Natural killer cell treated with Interleukin-12 subunit alpha and Interleukin-12 subunit beta and Interleukin-15 and Interleukin-18, amount 100 ng/mL, for 72 hours (primary cell): ENCODE results near the gene SIRPD. TPM values are rescaled to one million over a fixed set of nuclear protein-coding genes. Genes with fewer than 3 reads are reported as not detected.
A peak's percentile ranks its signal among the peaks of the same experiment; 100 is the strongest.

Source experiments
- ATAC-seq, 2 donors: fragments of 150-1000 bp; cut with Tn5 transposase in 1 of 2; sonication (Bioruptor Pico), chemical (Tn5 transposase) in 1 of 2; 2 replicates each; pipeline ENCODE4 v1.10.0; 2021
- DNase-seq: peaks from one replicate; pipeline ENCODE4 v3.0.0; 2022; ENCODE audit warnings: low spot score
- H3K27ac Mint-ChIP-seq, 2 donors: 1 replicate in 1 of 2; 2 replicates in 1 of 2; pipeline ENCODE4 v1.8.0; 2022; ENCODE audit warnings: mixed read lengths in 2 of 2, mild to moderate bottlenecking in 1 of 2, moderate library complexity in 1 of 2
- H3K27me3 Mint-ChIP-seq, 2 donors: 1 replicate in 1 of 2; 2 replicates in 1 of 2; pipeline ENCODE4 v1.8.0; 2022; ENCODE audit warnings: mixed read lengths in 2 of 2
- H3K36me3 Mint-ChIP-seq: one replicate; pipeline ENCODE4 v1.8.0; 2022; ENCODE audit warnings: mixed read lengths
- H3K4me1 Mint-ChIP-seq, 2 donors: 1 replicate in 1 of 2; 2 replicates in 1 of 2; pipeline ENCODE4 v1.8.0; 2022; ENCODE audit warnings: low read depth in 2 of 2, mixed read lengths in 2 of 2, mild to moderate bottlenecking in 1 of 2
- H3K4me3 Mint-ChIP-seq: one replicate; pipeline ENCODE4 v1.8.0; 2022; ENCODE audit warnings: mixed read lengths
- H3K9me3 Mint-ChIP-seq: 2 replicates; pipeline ENCODE4 v1.8.0; 2022; ENCODE audit warnings: mixed read lengths
- total RNA-seq, 2 donors: library from RNA; stranded (reverse); gene quantifications; one replicate each; pipeline ENCODE4 v1.2.3, GENCODE V29; 2022

SIRPD gene
- total RNA-seq, 2 donors from 2014 or later = not detected

DNA sequence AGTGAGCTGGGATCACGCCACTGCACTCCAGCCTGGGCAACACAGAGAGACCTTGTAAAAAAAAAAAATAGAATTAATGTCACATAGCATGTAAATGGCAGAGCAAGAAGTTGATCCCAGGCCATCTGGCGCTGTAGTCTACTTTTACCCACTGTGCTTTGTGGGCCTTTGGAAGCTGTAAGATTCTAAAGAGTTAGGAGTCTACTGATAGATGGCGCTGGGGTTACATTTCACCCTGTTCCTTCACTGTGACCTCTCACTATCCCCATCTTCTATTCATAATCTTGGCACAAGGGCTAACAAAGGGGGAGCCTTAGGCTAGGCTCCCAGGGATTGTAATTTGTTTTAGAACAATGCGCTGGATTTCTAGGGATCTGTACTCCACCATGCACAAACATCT, 24.4 kb downstream of the SIRPD start:
- Mint-ChIP-seq H3K4me1 (no peaks in the 10 kb centered on the region), H3K27ac (no peak overlapping the region), H3K36me3 (no peaks in the 10 kb centered on the region), H3K27me3 (peaks cover 6 to 20% of the 10 kb centered on the region in 2 donors), H3K4me3 (no peak overlapping the region), H3K9me3 (no peaks in the 10 kb centered on the region)
- no peak for ATAC-seq
- DNase-seq = no peak

DNA sequence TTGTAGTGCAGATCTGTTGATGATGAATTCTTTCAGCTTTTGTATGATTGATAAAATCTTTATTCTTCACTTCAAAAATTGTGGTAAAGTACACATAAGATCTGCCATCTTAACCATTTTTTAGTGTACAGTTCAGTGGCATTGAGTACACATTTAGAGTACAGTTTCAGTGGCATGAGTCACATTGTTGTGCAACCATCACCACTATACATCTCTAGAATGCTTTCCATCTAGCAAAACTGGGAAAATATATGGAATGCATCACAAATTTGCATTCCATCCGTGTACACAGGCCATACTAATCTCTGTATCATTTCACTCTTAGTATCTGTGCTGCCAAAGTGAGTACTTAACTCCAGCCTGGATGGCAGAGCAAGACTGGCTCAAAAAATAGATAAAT, 28.7 kb downstream of the SIRPD start:
- H3K4me1 Mint-ChIP-seq = no peaks in the 10 kb centered on the region
- H3K9me3 Mint-ChIP-seq = no peaks in the 10 kb centered on the region
- no peak overlapping the region for H3K4me3 Mint-ChIP-seq
- DNase-seq (no peak), ATAC-seq (no peak)
- no peak overlapping the region for H3K27ac Mint-ChIP-seq
- H3K36me3 Mint-ChIP-seq = no peaks in the 10 kb centered on the region
- H3K27me3 Mint-ChIP-seq = peaks cover 12 to 38% of the 10 kb centered on the region in 2 donors

DNA sequence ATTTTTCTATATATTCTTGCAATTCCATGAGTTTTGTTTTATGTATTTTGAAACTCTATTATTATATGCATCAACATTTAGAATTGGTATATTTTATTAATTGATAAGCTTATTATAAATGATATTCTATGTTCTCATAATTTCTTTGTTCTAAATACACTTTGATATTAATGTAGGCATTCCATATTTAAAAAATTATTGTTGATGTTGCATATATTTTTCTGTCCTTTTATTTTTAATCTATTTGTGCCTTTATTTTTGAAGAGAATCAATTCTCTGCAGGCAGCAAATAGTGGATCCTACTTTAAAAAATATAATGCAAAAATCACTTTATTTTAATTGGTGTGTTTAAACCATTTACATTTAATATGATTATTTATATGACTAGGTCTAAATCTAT, 29.6 kb downstream of the SIRPD start:
- peaks cover 14 to 38% of the 10 kb centered on the region in 2 donors for H3K27me3 Mint-ChIP-seq
- H3K9me3 Mint-ChIP-seq = no peaks in the 10 kb centered on the region
- no peaks in the 10 kb centered on the region for H3K36me3 Mint-ChIP-seq
- no peak for DNase-seq
- no peak overlapping the region for H3K27ac Mint-ChIP-seq
- no peak overlapping the region for H3K4me3 Mint-ChIP-seq
- no peaks in the 10 kb centered on the region for H3K4me1 Mint-ChIP-seq
- no peak for ATAC-seq

DNA sequence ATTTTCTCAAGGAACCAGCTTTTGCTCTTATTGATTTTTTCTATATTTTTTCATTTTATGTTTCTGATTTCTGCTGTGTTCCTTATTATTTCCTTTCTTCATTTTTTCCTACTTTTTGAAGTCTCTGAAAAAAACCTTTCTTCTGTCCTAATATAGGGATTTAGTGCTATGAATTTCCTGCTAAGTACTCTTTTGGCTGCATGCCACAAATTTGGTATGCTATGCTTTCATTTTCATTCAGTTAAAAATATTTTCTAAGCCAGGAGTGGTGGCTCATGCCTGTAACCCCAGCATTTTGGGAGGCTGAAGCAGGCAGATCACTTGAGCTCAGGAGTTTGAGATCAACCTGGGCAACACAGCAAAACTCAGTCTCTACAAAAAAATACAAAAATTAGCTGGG, 30.6 kb downstream of the SIRPD start:
- DNase-seq = no peak
- H3K27ac Mint-ChIP-seq = no peak overlapping the region
- no peaks in the 10 kb centered on the region for H3K9me3 Mint-ChIP-seq
- no peak overlapping the region for H3K4me3 Mint-ChIP-seq
- H3K36me3 Mint-ChIP-seq = no peaks in the 10 kb centered on the region
- H3K4me1 Mint-ChIP-seq = no peaks in the 10 kb centered on the region
- peaks cover 19 to 38% of the 10 kb centered on the region in 2 donors for H3K27me3 Mint-ChIP-seq
- ATAC-seq = no peak

DNA sequence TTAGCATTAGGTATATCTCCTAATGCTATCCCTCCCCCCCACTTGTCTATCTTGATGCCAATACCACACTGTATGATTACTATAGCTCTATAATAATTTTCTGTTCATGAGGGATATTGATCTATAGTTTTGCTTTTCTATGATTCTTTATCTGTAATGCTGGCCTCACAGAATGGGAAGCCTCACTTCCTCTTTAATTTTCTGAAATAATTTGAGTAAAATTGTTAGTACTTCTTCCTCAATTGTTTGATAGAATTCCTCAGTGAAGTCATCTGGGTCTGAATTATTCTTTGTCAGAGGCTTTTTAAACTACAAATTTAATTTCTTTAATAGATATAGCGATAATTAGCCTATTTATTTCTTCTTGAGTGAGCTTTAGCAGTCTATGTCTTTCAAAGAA, 31.2 kb downstream of the SIRPD start:
- no peaks in the 10 kb centered on the region for H3K36me3 Mint-ChIP-seq

DNA sequence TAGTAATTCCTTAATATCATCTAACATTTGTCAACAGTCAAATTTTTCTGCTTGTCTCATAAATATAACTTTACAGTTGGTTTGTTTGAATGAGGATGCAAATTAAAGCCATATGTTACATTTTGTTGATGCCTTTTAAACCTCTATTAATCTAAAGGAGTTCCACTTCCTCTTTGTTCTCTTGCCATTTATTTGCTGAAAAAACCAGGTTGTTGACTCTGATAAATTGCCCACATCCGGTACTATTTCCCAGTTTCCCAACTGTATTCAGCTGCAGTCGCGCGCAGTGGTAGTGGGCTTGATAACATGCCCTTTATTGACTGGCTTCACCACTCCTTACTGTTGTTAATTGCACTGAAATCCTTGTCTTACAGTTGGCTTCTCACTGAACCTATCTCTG, 33.5 kb downstream of the SIRPD start:
- H3K27me3 Mint-ChIP-seq = peaks cover 34 to 48% of the 10 kb centered on the region in 2 donors
- H3K27ac Mint-ChIP-seq = no peak overlapping the region
- no peaks in the 10 kb centered on the region for H3K4me1 Mint-ChIP-seq
- no peak for DNase-seq
- no peak overlapping the region for H3K4me3 Mint-ChIP-seq
- H3K36me3 Mint-ChIP-seq = no peaks in the 10 kb centered on the region
- no peaks in the 10 kb centered on the region for H3K9me3 Mint-ChIP-seq
- ATAC-seq = no peak

More for the DNA sequence above, 31.2 kb downstream of the SIRPD start:
- no peak for DNase-seq
- no peak for ATAC-seq
- no peaks in the 10 kb centered on the region for H3K4me1 Mint-ChIP-seq
- H3K4me3 Mint-ChIP-seq = no peak overlapping the region
- no peak overlapping the region for H3K27ac Mint-ChIP-seq
- H3K9me3 Mint-ChIP-seq = no peaks in the 10 kb centered on the region
- H3K27me3 Mint-ChIP-seq = peaks cover 24 to 43% of the 10 kb centered on the region in 2 donors

DNA sequence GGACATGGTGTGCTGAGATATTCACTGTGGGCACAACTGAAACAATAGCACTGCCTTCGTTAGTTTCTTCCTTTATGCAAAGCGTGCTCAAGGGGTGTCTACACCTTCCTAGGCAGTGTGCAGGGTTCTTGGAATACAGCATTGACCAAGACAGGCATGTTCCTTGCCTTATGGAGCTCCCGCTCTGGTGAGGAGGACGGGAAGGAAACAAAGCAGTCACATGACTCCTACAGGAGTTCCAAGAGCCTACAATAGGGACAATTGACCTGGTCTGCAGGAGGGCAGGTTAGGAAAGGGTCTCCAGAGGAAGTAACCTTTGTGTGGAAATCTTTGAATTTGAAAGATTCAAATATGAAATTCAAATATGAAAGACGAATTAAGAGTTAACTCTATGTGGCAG, 40.5 kb downstream of the SIRPD start:
- no peak for DNase-seq

DNA sequence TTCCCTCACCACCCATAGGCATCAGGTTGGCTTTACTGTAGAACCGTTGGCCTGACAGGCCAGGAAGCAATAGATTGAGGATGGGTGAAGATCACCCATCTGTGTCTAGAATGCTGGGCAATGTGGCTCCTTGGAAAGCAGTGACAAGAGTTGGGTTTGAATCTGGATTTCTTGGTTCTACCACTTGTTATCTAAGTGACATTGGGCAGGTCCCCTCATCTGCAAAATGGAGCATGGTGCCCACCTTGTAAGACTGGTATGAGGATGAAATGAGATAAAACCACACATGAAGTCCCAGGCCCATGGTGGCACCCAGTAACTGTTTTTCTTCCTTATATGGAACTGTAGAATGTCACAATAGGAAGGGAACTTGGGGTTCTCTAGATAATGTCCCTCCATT, 43.7 kb downstream of the SIRPD start:
- no peaks in the 10 kb centered on the region for H3K36me3 Mint-ChIP-seq
- H3K9me3 Mint-ChIP-seq = peaks cover 4% of the 10 kb centered on the region
- H3K27ac Mint-ChIP-seq = no peak overlapping the region
- peaks cover 21 to 29% of the 10 kb centered on the region in 2 donors for H3K27me3 Mint-ChIP-seq
- DNase-seq (no peak), ATAC-seq (no peak)
- no peak overlapping the region for H3K4me3 Mint-ChIP-seq
- no peaks in the 10 kb centered on the region for H3K4me1 Mint-ChIP-seq

More for the DNA sequence above, 40.5 kb downstream of the SIRPD start:
- Mint-ChIP-seq H3K4me3 (no peak overlapping the region), H3K27me3 (peaks cover 23 to 37% of the 10 kb centered on the region in 2 donors), H3K36me3 (no peaks in the 10 kb centered on the region), H3K9me3 (peaks cover 4% of the 10 kb centered on the region), H3K27ac (no peak overlapping the region), H3K4me1 (no peaks in the 10 kb centered on the region)
- no peak for ATAC-seq

DNA sequence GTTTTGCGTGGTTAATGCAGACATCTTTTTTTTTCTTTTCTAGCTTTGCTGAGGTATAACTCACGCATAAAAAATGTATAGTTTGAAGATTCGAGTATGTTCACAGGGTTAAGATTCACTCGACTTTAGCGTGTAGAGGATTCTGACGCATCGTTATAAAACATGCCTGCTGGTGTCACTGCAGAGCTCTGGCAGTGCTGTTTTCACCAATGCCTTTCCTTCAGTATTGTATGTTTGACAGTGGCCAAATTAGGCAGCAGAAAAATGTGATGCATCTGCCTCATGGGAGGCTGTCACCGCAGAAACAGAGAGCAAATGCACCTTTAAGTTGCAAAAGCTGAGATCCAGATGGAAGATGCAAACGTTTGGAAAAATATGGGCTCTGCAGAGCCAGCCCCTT, 48.3 kb downstream of the SIRPD start:
- DNase-seq (no peak), ATAC-seq (no peak)
- no peaks in the 10 kb centered on the region for H3K4me1 Mint-ChIP-seq

DNA sequence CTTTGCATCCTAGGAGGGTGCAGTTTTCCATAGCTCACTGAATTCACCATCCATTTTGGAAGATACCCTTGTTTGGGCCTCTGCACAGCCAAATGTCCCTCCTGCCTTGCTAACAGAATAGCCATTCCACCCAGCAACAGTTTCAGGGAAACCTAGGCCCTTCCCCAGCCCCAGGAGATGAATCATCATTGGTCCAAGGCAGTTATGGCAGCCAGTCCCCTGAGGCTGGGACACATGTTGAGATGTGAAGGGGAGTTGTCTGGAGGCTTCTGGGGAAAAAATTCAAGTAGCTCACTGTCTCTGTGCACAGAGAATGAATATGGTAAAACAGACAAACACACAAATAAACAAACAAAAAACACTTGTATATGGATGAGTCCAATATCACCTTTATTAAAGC, 48.9 kb downstream of the SIRPD start:
- H3K27me3 Mint-ChIP-seq = peaks cover 24 to 50% of the 10 kb centered on the region in 2 donors
- no peak for DNase-seq
- no peak overlapping the region for H3K27ac Mint-ChIP-seq
- H3K4me3 Mint-ChIP-seq = no peak overlapping the region
- H3K9me3 Mint-ChIP-seq = peaks cover 4% of the 10 kb centered on the region
- no peak for ATAC-seq
- peaks cover under 1 to 1% of the 10 kb centered on the region in 2 donors for H3K4me1 Mint-ChIP-seq
- peaks cover under 1% of the 10 kb centered on the region for H3K36me3 Mint-ChIP-seq

More for the DNA sequence above, 48.3 kb downstream of the SIRPD start:
- Mint-ChIP-seq H3K27ac (no peak overlapping the region), H3K9me3 (peaks cover 4% of the 10 kb centered on the region), H3K27me3 (peaks cover 26 to 52% of the 10 kb centered on the region in 2 donors), H3K4me3 (no peak overlapping the region), H3K36me3 (no peaks in the 10 kb centered on the region)

DNA sequence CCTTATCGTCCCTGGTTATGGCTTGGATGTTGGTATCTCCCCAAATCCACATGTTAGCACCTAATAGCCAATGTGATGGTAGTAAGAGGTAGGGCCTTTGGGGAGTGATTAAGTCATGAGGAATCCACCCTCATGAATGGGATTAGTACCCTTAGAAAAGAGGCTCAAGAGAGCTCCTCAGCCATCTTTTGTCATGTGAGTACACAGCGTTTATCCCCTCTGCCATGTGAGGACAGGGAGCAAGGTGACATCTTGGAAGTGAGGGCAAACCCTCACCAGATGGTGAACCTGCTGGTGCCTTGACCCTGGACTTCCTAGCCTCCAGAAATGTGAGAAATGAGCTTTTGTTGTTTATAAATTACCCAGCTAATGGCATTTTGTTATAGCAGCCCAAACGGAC, 50.2 kb downstream of the SIRPD start:
- ATAC-seq (no peak), DNase-seq (no peak)
- peaks cover 2 to 4% of the 10 kb centered on the region in 2 donors for H3K4me1 Mint-ChIP-seq
- no peaks in the 10 kb centered on the region for H3K9me3 Mint-ChIP-seq
- peaks cover 5% of the 10 kb centered on the region for H3K36me3 Mint-ChIP-seq
- H3K4me3 Mint-ChIP-seq = no peak overlapping the region
- peaks cover 32 to 59% of the 10 kb centered on the region in 2 donors for H3K27me3 Mint-ChIP-seq
- no peak overlapping the region for H3K27ac Mint-ChIP-seq

DNA sequence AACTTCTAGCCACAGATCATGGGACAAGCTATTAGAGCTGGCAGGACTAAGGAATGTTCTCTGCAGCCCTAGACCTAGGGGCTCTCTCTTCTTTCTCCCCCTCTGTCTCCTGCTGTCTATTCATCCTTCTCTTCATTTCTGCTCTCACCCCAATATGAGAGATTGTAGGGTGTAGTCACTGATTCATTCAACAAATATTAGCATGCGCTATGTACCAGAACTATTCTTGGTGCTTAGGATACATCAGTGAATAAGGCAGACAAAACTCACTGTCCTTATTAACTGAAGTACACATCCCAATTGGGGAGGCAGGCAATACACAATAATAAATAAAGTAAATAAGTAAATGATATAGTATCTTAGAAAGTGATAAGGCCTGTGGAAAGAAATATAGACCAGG, 51.6 kb downstream of the SIRPD start:
- H3K27me3 Mint-ChIP-seq = peaks cover 29 to 55% of the 10 kb centered on the region in 2 donors
- DNase-seq = no peak
- no peak overlapping the region for H3K4me3 Mint-ChIP-seq
- H3K4me1 Mint-ChIP-seq = peaks cover 2 to 4% of the 10 kb centered on the region in 2 donors
- no peak overlapping the region for H3K27ac Mint-ChIP-seq
- no peaks in the 10 kb centered on the region for H3K9me3 Mint-ChIP-seq
- peaks cover 5% of the 10 kb centered on the region for H3K36me3 Mint-ChIP-seq
- no peak for ATAC-seq

DNA sequence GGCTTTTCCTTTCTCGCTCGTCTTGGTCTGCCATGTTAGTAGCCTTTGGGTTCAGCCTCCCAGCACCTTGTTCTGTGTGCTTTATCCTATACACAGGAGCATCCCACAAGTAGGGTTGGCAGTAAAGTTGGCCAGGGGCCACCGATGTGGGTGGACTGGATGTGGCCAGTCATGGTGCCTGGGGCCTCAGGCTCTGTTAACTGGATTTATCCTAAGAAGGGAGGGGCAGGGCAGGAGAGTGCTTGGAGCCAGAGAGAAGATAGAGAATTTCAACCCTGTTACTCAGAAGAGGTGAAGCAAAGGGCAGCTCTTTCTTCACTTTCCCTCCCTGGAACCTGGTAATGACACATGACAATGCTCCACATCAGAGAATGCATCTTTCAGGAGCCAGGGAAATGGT, 52.1 kb downstream of the SIRPD start:
- Mint-ChIP-seq H3K4me3 (no peak overlapping the region), H3K27me3 (peaks cover 31 to 58% of the 10 kb centered on the region in 2 donors), H3K9me3 (no peaks in the 10 kb centered on the region), H3K36me3 (peaks cover 5% of the 10 kb centered on the region), H3K4me1 (peaks cover 2 to 4% of the 10 kb centered on the region in 2 donors), H3K27ac (no peak overlapping the region)
- no peak for DNase-seq
- ATAC-seq = no peak

DNA sequence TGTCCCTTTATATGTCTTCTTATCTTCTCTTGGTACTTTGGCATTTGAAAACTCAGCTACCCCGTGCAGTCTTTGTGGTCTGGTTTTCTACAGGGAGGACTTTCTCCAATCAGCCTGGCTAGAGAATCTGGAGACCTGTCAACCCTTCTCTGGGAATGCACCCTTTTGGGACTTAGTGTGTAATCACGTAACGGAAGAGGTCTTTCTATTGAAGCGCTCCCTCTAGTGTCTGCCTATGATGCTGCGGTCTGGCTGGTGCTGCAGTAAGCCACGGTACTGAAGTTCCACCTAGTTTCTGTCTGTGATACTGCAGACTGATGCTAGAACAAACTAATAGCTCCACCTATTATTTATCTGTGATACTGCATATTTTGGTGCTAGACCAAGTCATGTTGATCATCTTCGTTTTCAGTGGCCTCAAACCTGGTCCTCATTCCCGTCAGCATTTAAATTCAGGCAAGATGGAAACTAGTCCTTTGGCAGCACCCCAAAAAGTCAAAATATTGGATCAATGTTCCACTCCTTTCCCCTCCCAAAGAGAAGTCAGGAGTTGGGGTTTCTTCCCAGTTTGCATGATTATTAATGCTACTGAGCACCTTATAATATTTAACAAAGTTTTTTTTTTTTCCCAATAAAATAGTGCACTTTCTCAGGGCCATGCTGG, 53.8 kb downstream of the SIRPD start:
- Mint-ChIP-seq H3K36me3 (peaks cover 5% of the 10 kb centered on the region), H3K9me3 (no peaks in the 10 kb centered on the region), H3K4me3 (no peak overlapping the region), H3K27ac (no peak overlapping the region), H3K4me1 (peaks cover 2 to 4% of the 10 kb centered on the region in 2 donors), H3K27me3 (peaks cover 40 to 70% of the 10 kb centered on the region in 2 donors)
- ATAC-seq = peak; percentile 86 to 90
- DNase-seq = peak; percentile 71

DNA sequence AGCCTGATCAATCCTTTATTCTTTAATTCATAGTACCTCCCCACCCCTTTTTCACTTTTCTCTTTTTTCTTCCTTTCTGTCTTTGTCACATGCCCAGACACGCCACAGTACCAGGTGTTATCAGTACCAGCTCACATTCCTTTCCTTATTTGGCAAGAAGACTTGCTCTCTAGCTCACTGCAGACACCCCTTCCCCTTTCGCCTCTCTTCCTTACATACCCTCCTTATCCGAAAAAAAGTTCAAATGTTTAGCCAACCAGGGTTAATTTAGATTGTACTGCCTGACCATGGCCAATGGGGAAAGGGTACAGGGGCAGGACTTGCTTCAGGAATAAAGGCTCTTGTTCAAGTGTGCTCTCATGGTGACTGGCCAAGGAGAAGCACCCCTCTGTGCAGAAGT, 57.0 kb downstream of the SIRPD start:
- Mint-ChIP-seq H3K27me3 (peaks cover 54 to 78% of the 10 kb centered on the region in 2 donors), H3K27ac (no peak overlapping the region), H3K4me1 (peaks cover 2 to 4% of the 10 kb centered on the region in 2 donors), H3K4me3 (no peak overlapping the region), H3K9me3 (no peaks in the 10 kb centered on the region), H3K36me3 (peaks cover 12% of the 10 kb centered on the region)
- DNase-seq = no peak
- ATAC-seq = no peak
